Keratinocyte (primary cell): Measurements from ENCODE around the gene MEA1. TPM values are rescaled to one million over a fixed set of nuclear protein-coding genes. Genes with fewer than 3 reads are reported as not detected.

Source experiments
- DNase-seq: peaks from one replicate; pipeline ENCODE4 v3.0.0-alpha.2; 2011; ENCODE audit warnings: low read depth, missing footprints, low spot score
- FAIRE-seq: peaks from 2 replicates; lab custom pipeline; 2011; peaks lifted over from hg19 to GRCh38; lab: Jason Lieb, UNC
- H2AFZ ChIP-seq: 2 replicates; pipeline ENCODE4 v1.6.0; 2012; ENCODE audit warnings: low read length, control low read depth, inconsistent platforms; ENCODE audit not compliant: control insufficient read depth
- H3K27ac ChIP-seq: 2 replicates; pipeline ENCODE4 v1.5.1; 2011; ENCODE audit warnings: low read length; ENCODE audit not compliant: control insufficient read depth, insufficient read depth
- H3K27me3 ChIP-seq: 3 replicates; pipeline ENCODE4 v1.6.0; 2011; ENCODE audit warnings: low read length; ENCODE audit not compliant: control insufficient read depth, insufficient read depth; ENCODE audit errors: extremely low read depth
- H3K36me3 ChIP-seq, 2 experiments: 2 replicates in 1 of 2; 3 replicates in 1 of 2; pipeline ENCODE4 v1.5.1; 2011; ENCODE audit warnings: low read length in 2 of 2, mild to moderate bottlenecking in 1 of 2; ENCODE audit not compliant: control insufficient read depth in 2 of 2, insufficient read depth in 2 of 2; ENCODE audit errors: extremely low read depth in 1 of 2
- H3K4me1 ChIP-seq: 3 replicates; pipeline ENCODE4 v1.5.1; 2011; ENCODE audit warnings: low read length; ENCODE audit not compliant: control insufficient read depth, insufficient read depth; ENCODE audit errors: extremely low read depth
- H3K4me2 ChIP-seq: 3 replicates; pipeline ENCODE4 v1.6.0; 2011; ENCODE audit warnings: low read depth, low read length; ENCODE audit not compliant: control insufficient read depth, insufficient read depth; ENCODE audit errors: extremely low read depth
- H3K4me3 ChIP-seq, 3 experiments: fragments of 200-600 bp in 1 of 3; sonication (generic) in 1 of 3; 2 replicates in 2 of 3; 3 replicates in 1 of 3; pipeline ENCODE4 v1.5.1; 2011 to 2016; ENCODE audit warnings: low read length in 3 of 3, mild to moderate bottlenecking in 3 of 3, control low read depth in 2 of 3, inconsistent platforms in 1 of 3, low read depth in 1 of 3, mixed read lengths in 1 of 3, mixed run types in 1 of 3, moderate library complexity in 1 of 3; ENCODE audit not compliant: control insufficient read depth in 2 of 3, insufficient read depth in 2 of 3; ENCODE audit errors: extremely low read depth in 1 of 3
- H3K79me2 ChIP-seq: 2 replicates; pipeline ENCODE4 v1.6.0; 2012; ENCODE audit warnings: low read length; ENCODE audit not compliant: control insufficient read depth, insufficient read depth
- H3K9ac ChIP-seq: 3 replicates; pipeline ENCODE4 v1.6.0; 2011; ENCODE audit warnings: low read length; ENCODE audit not compliant: control insufficient read depth, insufficient read depth; ENCODE audit errors: extremely low read depth
- H3K9me1 ChIP-seq: 3 replicates; pipeline ENCODE4 v1.6.0; 2011; ENCODE audit warnings: low read length; ENCODE audit not compliant: control insufficient read depth, insufficient read depth; ENCODE audit errors: extremely low read depth
- H3K9me3 ChIP-seq: 2 replicates; pipeline ENCODE4 v1.5.1; 2012; ENCODE audit warnings: low read depth, low read length; ENCODE audit not compliant: control insufficient read depth
- H4K20me1 ChIP-seq: 3 replicates; pipeline ENCODE4 v1.6.0; 2011; ENCODE audit warnings: low read length; ENCODE audit not compliant: control insufficient read depth, insufficient read depth; ENCODE audit errors: extremely low read depth
- CTCF ChIP-seq, 3 experiments: IDR thresholded peaks in 1 of 3; conservative IDR thresholded peaks in 1 of 3; optimal IDR thresholded peaks in 1 of 3; 2 replicates in 2 of 3; 3 replicates in 1 of 3; pipeline versions ENCODE3 to v1.5.1; 2011; ENCODE audit warnings: low read length in 3 of 3, mild to moderate bottlenecking in 3 of 3, moderate library complexity in 2 of 3, control low read depth in 1 of 3, inconsistent platforms in 1 of 3; ENCODE audit not compliant: insufficient read depth in 2 of 3; ENCODE audit errors: extremely low read depth in 1 of 3
- EZH2 ChIP-seq: IDR thresholded peaks from one replicate; pipeline ENCODE4 v1.6.1; 2012; ENCODE audit warnings: inconsistent platforms, mild to moderate bottlenecking, low read length, moderate library complexity
- dilution Hi-C: fragments of 300-500 bp; cut with MboI; formaldehyde crosslinking; loops from one replicate; pipeline ENCODE4 v1.7.0; 2020; ENCODE audit warnings: low sequenced_read_pairs; ENCODE audit not compliant: extremely low pct_ligation_motif_present
- polyA plus RNA-seq, 5 experiments: library from polyadenylated mRNA; depleted of rRNA in 3 of 5; stranded (reverse) in 3 of 5; stranded (forward) in 1 of 5; unstranded in 1 of 5; fragments of >200 nt; gene quantifications; 1 replicate in 1 of 5; 2 replicates in 3 of 5; 3 replicates in 1 of 5; pipeline versions ENCODE4 v1.2.1 to v1.2.3, GENCODE V29; 2011 to 2012; ENCODE audit warnings: missing spikeins in 2 of 5, low read depth in 1 of 5, low replicate concordance in 1 of 5

Gene MEA1
- polyA plus RNA-seq, 1 donor (not counting 4 experiments of a cell fraction or from before 2014, with no cell fraction given) = 76.1 TPM

GRCh38 chr6:43037706-43038105, 24.0 kb upstream of the MEA1 start:
- peaks cover 30 to 35% of the 10 kb centered on the region in 2 experiments for H3K36me3 ChIP-seq
- no peak for FAIRE-seq

GRCh38 chr6:43037197-43037596, 23.5 kb upstream of the MEA1 start:
- Histone ChIP-seq H3K4me3 (no peak overlapping the region), H3K79me2 (no peaks in the 10 kb centered on the region), H3K4me1 (no peaks in the 10 kb centered on the region), H3K9ac (no peak overlapping the region), H3K9me1 (no peaks in the 10 kb centered on the region), H4K20me1 (peaks cover 2% of the 10 kb centered on the region), H3K27ac (no peak overlapping the region), H3K9me3 (no peaks in the 10 kb centered on the region), H3K27me3 (no peaks in the 10 kb centered on the region), H3K4me2 (no peak overlapping the region), H3K36me3 (peaks cover 30 to 34% of the 10 kb centered on the region in 2 experiments), H2AFZ (no peak overlapping the region)
- dilution Hi-C loops = no loop called here
- DNase-seq = no peak
- no peak for FAIRE-seq
- TF ChIP-seq CTCF (optimal IDR thresholded peaks at IDR 0.05 in 1 of 3, IDR thresholded peaks at IDR 0.05 in 1 of 3, conservative IDR thresholded peaks at IDR 0.05 in 1 of 3; ENCODE audit: extremely low read depth in 1 of 3, insufficient read depth in 2 of 3, low read length in 3 of 3) (no peak), EZH2 (no peak)

More at GRCh38 chr6:43037706-43038105, 24.0 kb upstream of the MEA1 start:
- dilution Hi-C loops = no loop called here
- Histone ChIP-seq H3K9me1 (no peaks in the 10 kb centered on the region), H3K27me3 (no peaks in the 10 kb centered on the region), H3K27ac (no peak overlapping the region), H3K4me3 (no peak overlapping the region), H4K20me1 (peaks cover 2% of the 10 kb centered on the region), H3K9me3 (no peaks in the 10 kb centered on the region), H3K79me2 (no peaks in the 10 kb centered on the region), H3K9ac (no peak overlapping the region), H2AFZ (no peak overlapping the region), H3K4me2 (no peak overlapping the region), H3K4me1 (no peaks in the 10 kb centered on the region)
- no peak for TF ChIP-seq EZH2
- TF ChIP-seq CTCF (optimal IDR thresholded peaks at IDR 0.05 in 1 of 3, IDR thresholded peaks at IDR 0.05 in 1 of 3, conservative IDR thresholded peaks at IDR 0.05 in 1 of 3; ENCODE audit: extremely low read depth in 1 of 3, insufficient read depth in 2 of 3, low read length in 3 of 3) = no peak
- DNase-seq = no peak
